Astrocyte (in vitro differentiated cells and primary cell): Measurements from ENCODE around the gene SRPK1. TPM values are rescaled to one million over a fixed set of nuclear protein-coding genes. Genes with fewer than 3 reads are reported as not detected.

Experiments
- DNase-seq: peaks from one replicate; pipeline ENCODE4 v3.0.0-alpha.2; 2010; ENCODE audit warnings: low read depth
- FAIRE-seq: peaks from 2 replicates; lab custom pipeline; 2011; peaks lifted over from hg19 to GRCh38; lab: Jason Lieb, UNC
- H2AFZ ChIP-seq: 2 replicates; pipeline ENCODE4 v1.6.0; 2012; ENCODE audit warnings: low read depth, low read length, inconsistent platforms
- H3K27ac ChIP-seq: 2 replicates; pipeline ENCODE4 v1.5.1; 2011; ENCODE audit warnings: low read depth, low read length, inconsistent platforms
- H3K27me3 ChIP-seq: 2 replicates; pipeline ENCODE4 v1.6.0; 2011; ENCODE audit warnings: low read length, inconsistent platforms; ENCODE audit not compliant: insufficient read depth
- H3K36me3 ChIP-seq: 2 replicates; pipeline ENCODE4 v1.5.1; 2011; ENCODE audit warnings: low read length, inconsistent platforms; ENCODE audit not compliant: insufficient read depth
- H3K4me1 ChIP-seq: 2 replicates; pipeline ENCODE4 v1.5.1; 2011; ENCODE audit warnings: low read length, inconsistent platforms; ENCODE audit not compliant: insufficient read depth
- H3K4me2 ChIP-seq: 2 replicates; pipeline ENCODE4 v1.6.0; 2012; ENCODE audit warnings: low read length, inconsistent platforms
- H3K4me3 ChIP-seq: 2 replicates; pipeline ENCODE4 v1.5.1; 2011; ENCODE audit warnings: low read depth, mild to moderate bottlenecking, low read length, inconsistent platforms; ENCODE audit not compliant: insufficient read depth
- H3K79me2 ChIP-seq: 2 replicates; pipeline ENCODE4 v1.6.0; 2012; ENCODE audit warnings: mild to moderate bottlenecking, low read length, inconsistent platforms; ENCODE audit not compliant: insufficient read depth
- H3K9ac ChIP-seq: 2 replicates; pipeline ENCODE4 v1.6.0; 2012; ENCODE audit warnings: mild to moderate bottlenecking, low read length, inconsistent platforms
- H3K9me3 ChIP-seq: 2 replicates; pipeline ENCODE4 v1.5.1; 2012; ENCODE audit warnings: low read depth, mild to moderate bottlenecking, low read length, inconsistent platforms; ENCODE audit not compliant: insufficient read depth
- H4K20me1 ChIP-seq: 2 replicates; pipeline ENCODE4 v1.6.0; 2012; ENCODE audit warnings: low read length, inconsistent platforms; ENCODE audit not compliant: insufficient read depth
- H3K27ac Mint-ChIP-seq: one replicate; pipeline ENCODE4 v1.8.0; 2021; ENCODE audit warnings: mild to moderate bottlenecking, mixed read lengths; ENCODE audit not compliant: unreplicated experiment
- H3K27me3 Mint-ChIP-seq: one replicate; pipeline ENCODE4 v1.8.0; 2021; ENCODE audit warnings: low read depth, mixed read lengths; ENCODE audit not compliant: unreplicated experiment
- H3K36me3 Mint-ChIP-seq: one replicate; pipeline ENCODE4 v1.8.0; 2021; ENCODE audit warnings: low read depth, mixed read lengths; ENCODE audit not compliant: unreplicated experiment
- H3K4me1 Mint-ChIP-seq: one replicate; pipeline ENCODE4 v1.8.0; 2021; ENCODE audit warnings: low read depth, mixed read lengths; ENCODE audit not compliant: unreplicated experiment
- H3K4me3 Mint-ChIP-seq: one replicate; pipeline ENCODE4 v1.8.0; 2021; ENCODE audit warnings: mild to moderate bottlenecking, moderate library complexity, mixed read lengths; ENCODE audit not compliant: unreplicated experiment
- H3K9me3 Mint-ChIP-seq: one replicate; pipeline ENCODE4 v1.8.0; 2021; ENCODE audit warnings: mild to moderate bottlenecking, mixed read lengths; ENCODE audit not compliant: unreplicated experiment
- CTCF ChIP-seq: IDR thresholded peaks from 2 replicates; pipeline ENCODE4 v1.5.1; 2011; ENCODE audit warnings: low read depth, mild to moderate bottlenecking, inconsistent platforms, low read length, moderate library complexity; ENCODE audit not compliant: insufficient read depth
- EZH2 ChIP-seq: IDR thresholded peaks from 2 replicates; pipeline ENCODE4 v1.6.1; 2012; ENCODE audit warnings: mild to moderate bottlenecking, low read length, inconsistent platforms; ENCODE audit not compliant: insufficient read depth
- total RNA-seq: library from RNA; stranded (reverse); gene quantifications from 2 replicates; pipeline ENCODE4 v1.2.1, GENCODE V29; 2021

SRPK1 gene
- total RNA-seq, 1 donor from 2014 or later: 58.6 TPM

- no peak for TF ChIP-seq EZH2
- TF ChIP-seq CTCF: no peak
- Histone ChIP-seq H3K27me3 (no peaks in the 10 kb centered on the region), H3K9ac (no peak overlapping the region), H3K79me2 (no peaks in the 10 kb centered on the region), H3K4me2 (no peak overlapping the region), H2AFZ (no peak overlapping the region), H3K4me3 (no peak overlapping the region), H3K9me3 (no peaks in the 10 kb centered on the region), H4K20me1 (no peaks in the 10 kb centered on the region), H3K27ac (no peak overlapping the region), H3K4me1 (no peaks in the 10 kb centered on the region), H3K36me3 (peaks cover 35% of the 10 kb centered on the region)
- Mint-ChIP-seq H3K27me3 (no peaks in the 10 kb centered on the region), H3K36me3 (peaks cover 11% of the 10 kb centered on the region), H3K9me3 (no peaks in the 10 kb centered on the region), H3K27ac (no peak overlapping the region), H3K4me1 (no peaks in the 10 kb centered on the region), H3K4me3 (no peak overlapping the region)
- FAIRE-seq: no peak
- no peak for DNase-seq
Observed at GRCh38 chr6:35852994-35853393, 67.9 kb downstream of the SRPK1 start.

GRCh38 chr6:35850208-35850607, 70.7 kb downstream of the SRPK1 start:
- no peak overlapping the region for H3K27ac ChIP-seq
- H3K4me1 Mint-ChIP-seq: no peaks in the 10 kb centered on the region
- peaks cover 25% of the 10 kb centered on the region for H3K36me3 ChIP-seq
- no peak overlapping the region for H3K9ac ChIP-seq
- no peak overlapping the region for H3K4me3 ChIP-seq
- H3K79me2 ChIP-seq: no peaks in the 10 kb centered on the region
- H3K4me1 ChIP-seq: no peaks in the 10 kb centered on the region
- no peak overlapping the region for H3K4me2 ChIP-seq
- TF ChIP-seq CTCF (no peak), EZH2 (no peak)
- H3K27me3 Mint-ChIP-seq: no peaks in the 10 kb centered on the region
- no peak overlapping the region for H2AFZ ChIP-seq
- H3K9me3 Mint-ChIP-seq: no peaks in the 10 kb centered on the region
- no peak overlapping the region for H3K27ac Mint-ChIP-seq
- no peaks in the 10 kb centered on the region for H3K27me3 ChIP-seq
- no peak for FAIRE-seq
- no peak for DNase-seq
- H4K20me1 ChIP-seq: peaks cover 3% of the 10 kb centered on the region
- H3K36me3 Mint-ChIP-seq: peaks cover 14% of the 10 kb centered on the region
- no peak overlapping the region for H3K4me3 Mint-ChIP-seq
- H3K9me3 ChIP-seq: no peaks in the 10 kb centered on the region

GRCh38 chr6:35844290-35844689, 76.6 kb downstream of the SRPK1 start:
- peaks cover 3% of the 10 kb centered on the region for H4K20me1 ChIP-seq
- no peaks in the 10 kb centered on the region for H3K79me2 ChIP-seq
- Mint-ChIP-seq H3K36me3 (peaks cover 15% of the 10 kb centered on the region), H3K9me3 (no peaks in the 10 kb centered on the region), H3K27ac (no peak overlapping the region), H3K4me3 (no peak overlapping the region), H3K27me3 (no peaks in the 10 kb centered on the region), H3K4me1 (no peaks in the 10 kb centered on the region)
- no peaks in the 10 kb centered on the region for H3K27me3 ChIP-seq
- DNase-seq (no peak), FAIRE-seq (no peak)
- no peaks in the 10 kb centered on the region for H3K9me3 ChIP-seq
- no peak overlapping the region for H3K27ac ChIP-seq
- H2AFZ ChIP-seq: no peak overlapping the region
- peaks cover 22% of the 10 kb centered on the region for H3K36me3 ChIP-seq
- no peak overlapping the region for H3K9ac ChIP-seq
- no peak overlapping the region for H3K4me3 ChIP-seq
- TF ChIP-seq EZH2 (no peak), CTCF (no peak)
- H3K4me2 ChIP-seq: no peak overlapping the region
- H3K4me1 ChIP-seq: no peaks in the 10 kb centered on the region
